AML-193 (cell line): Measurements from ENCODE around the gene ALDOA.
"Not testable (repeated sequence)": the region's sequence is repeated elsewhere in the genome, so short reads cannot be mapped to it uniquely, and the experiment has no call there.

Experiments used
- DNase-seq, 2 experiments: peaks; one replicate each; lab custom pipeline; 2025; lab: John Stamatoyannopoulos, UW

ALDOA gene

GRCh38 chr16:30065102-30065942, at the start of gene ALDOA:
Gene ALDOA (plus strand): TSS chr16:30065760. CDS start chr16:30066898, 1,138 bp downstream.
- DNase-seq: peak; percentile 95 to 97

GRCh38 chr16:30016555-30017276, 48.8 kb upstream of the ALDOA start:
- DNase-seq: no peak

GRCh38 chr16:30017277-30017656, 48.3 kb upstream of the ALDOA start:
- no peak for DNase-seq

GRCh38 chr16:30017937-30018336, 47.6 kb upstream of the ALDOA start:
- DNase-seq: not testable (repeated sequence)

- DNase-seq: no peak
Measured at GRCh38 chr16:30018731-30019158, 46.8 kb upstream of the ALDOA start.

- no peak for DNase-seq
Measured at GRCh38 chr16:30022887-30023286, 42.7 kb upstream of the ALDOA start, which contains the start of gene C16orf92. Gene C16orf92 (plus strand): TSS chr16:30023198. CDS start chr16:30023341, 143 bp downstream.

GRCh38 chr16:30023586-30023985, 42.0 kb upstream of the ALDOA start:
- no peak for DNase-seq

- no peak for DNase-seq
Measured at GRCh38 chr16:30024451-30024850, 41.1 kb upstream of the ALDOA start.

- DNase-seq: no peak
Measured at GRCh38 chr16:30025156-30025555, 40.4 kb upstream of the ALDOA start.

- no peak for DNase-seq
Measured at GRCh38 chr16:30025574-30025973, 40.0 kb upstream of the ALDOA start.

GRCh38 chr16:30026449-30026848, 39.1 kb upstream of the ALDOA start:
- DNase-seq: no peak

- DNase-seq: no peak
Measured at GRCh38 chr16:30027588-30028437, 37.7 kb upstream of the ALDOA start.

- DNase-seq: no peak
Measured at GRCh38 chr16:30028438-30029076, 37.0 kb upstream of the ALDOA start.

GRCh38 chr16:30030011-30030685, 35.4 kb upstream of the ALDOA start:
- DNase-seq: no peak

- DNase-seq: no peak
Measured at GRCh38 chr16:30030841-30031413, 34.6 kb upstream of the ALDOA start, which contains the start of gene TLCD3B. Gene TLCD3B (minus strand): TSS chr16:30031271. CDS start chr16:30030527, 744 bp downstream.

- no peak for DNase-seq
Measured at GRCh38 chr16:30031477-30031918, 34.1 kb upstream of the ALDOA start.

GRCh38 chr16:30032083-30032819, 33.3 kb upstream of the ALDOA start:
- DNase-seq: peak; percentile 45 to 63

GRCh38 chr16:30033270-30033669, 32.3 kb upstream of the ALDOA start:
- DNase-seq: no peak

GRCh38 chr16:30040221-30040620, 25.3 kb upstream of the ALDOA start:
- DNase-seq: peak; percentile 49 to 60

GRCh38 chr16:30040690-30041089, 24.9 kb upstream of the ALDOA start:
- not testable (repeated sequence) for DNase-seq
